HL-60 (cell line): Measurements from ENCODE around the gene ZFYVE9.

Experiments
- CTCF ChIP-seq: IDR thresholded peaks from one replicate; pipeline ENCODE4 v1.5.1; 2011; ENCODE audit warnings: low read length, control low read depth, inconsistent platforms; ENCODE audit not compliant: insufficient read depth
- POLR2AphosphoS5 ChIP-seq: IDR thresholded peaks from 2 replicates; pipeline ENCODE4 v1.6.1; 2012; ENCODE audit warnings: low read depth

GRCh38 chr1:52102336-52103013 is 39.4 kb upstream of the ZFYVE9 start:
- TF ChIP-seq CTCF (no peak), POLR2AphosphoS5 (no peak)
